GM19025 (cell line): Measurements from ENCODE around the gene SRSF12.
"Not testable (repeated sequence)": the region's sequence is repeated elsewhere in the genome, so short reads cannot be mapped to it uniquely, and the experiment has no call there.

ENCODE experiments used
- ATAC-seq: cut with Tn5 transposase; IDR thresholded peaks from one replicate; pipeline ENCODE4 v1.9.1; 2021; ENCODE audit warnings: mild to moderate bottlenecking, low read depth, moderate library complexity; ENCODE audit not compliant: unreplicated experiment

The SRSF12 gene

DNA sequence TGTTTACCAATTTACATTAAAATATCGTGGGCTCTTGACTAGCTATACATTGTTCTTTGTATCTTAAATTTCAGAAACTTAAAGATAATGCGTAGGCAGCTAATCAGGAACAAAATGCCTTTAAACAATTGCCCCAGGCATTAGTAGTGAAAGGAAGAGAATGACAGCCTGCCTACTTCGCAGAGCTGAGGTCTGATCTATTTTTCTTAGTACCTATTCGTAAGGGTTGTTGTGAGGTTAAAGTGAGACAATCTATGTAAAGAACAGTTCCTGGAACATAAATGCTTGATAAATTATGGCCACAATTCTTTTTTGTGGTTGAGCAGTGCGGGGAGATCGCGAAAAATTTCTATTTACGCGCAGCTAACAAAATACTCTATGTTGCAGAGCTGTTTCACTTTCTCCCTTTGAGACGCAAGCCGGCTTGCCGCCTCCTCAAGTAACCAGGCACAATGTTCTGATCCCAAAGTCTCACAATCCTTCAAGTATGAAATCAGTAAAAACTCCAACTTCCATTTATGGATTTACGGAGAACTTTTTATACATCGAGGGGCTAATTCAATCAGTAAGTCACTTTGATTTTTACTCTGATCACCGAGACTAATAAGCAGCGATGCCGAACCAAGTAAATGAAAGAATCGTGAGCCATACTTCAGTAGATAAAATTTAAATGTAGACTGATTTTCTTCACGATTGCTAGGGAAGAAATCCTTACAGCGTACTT, 38.2 kb downstream of the SRSF12 start:
- ATAC-seq, result no peak

DNA sequence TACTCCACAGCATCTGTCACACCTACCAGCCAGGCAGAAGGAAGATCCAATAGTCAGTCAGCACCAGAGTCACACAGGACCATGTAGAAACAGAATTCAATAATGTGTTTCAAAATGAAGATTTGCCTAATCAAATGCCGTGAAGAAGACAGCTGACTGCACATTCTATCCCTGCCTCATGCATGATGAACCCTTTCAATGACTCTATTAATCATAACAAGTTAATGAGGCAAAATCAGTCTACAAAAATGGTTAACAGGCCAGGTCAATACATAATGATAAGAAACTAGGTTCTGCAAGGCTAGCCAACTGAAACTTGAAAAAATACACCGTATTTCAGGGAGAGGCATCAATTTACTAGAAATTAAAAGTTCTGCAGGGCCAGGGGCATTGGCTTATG, 44.0 kb downstream of the SRSF12 start:
- no peak for ATAC-seq

DNA sequence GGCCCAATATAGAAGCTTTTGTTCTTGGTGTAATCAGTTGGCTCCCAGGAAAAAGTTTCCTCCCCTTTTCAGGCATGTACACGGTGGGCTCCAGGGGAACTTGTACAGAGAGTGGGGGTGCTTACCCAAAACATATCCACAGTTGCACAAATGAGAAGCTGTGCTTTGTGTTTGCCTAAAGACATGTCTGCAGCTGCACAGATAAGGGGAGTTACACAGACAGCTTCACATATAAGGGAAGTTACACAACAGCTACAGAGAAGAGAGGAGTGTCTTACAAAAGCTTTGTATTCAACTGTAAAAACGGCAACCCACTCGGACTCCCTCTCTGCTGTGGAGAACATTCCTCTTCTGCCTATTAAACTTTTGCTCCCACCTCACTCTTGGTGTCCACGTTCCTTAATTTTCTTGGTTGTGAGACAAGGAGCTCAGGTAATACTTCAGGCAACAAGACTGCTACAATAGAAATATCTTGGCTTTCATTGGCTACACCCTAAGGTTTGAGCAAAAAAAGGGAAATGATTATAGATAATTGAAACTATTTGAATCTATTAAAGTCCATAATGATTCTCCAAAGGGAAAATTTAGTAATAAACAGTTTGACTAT, 44.8 kb downstream of the SRSF12 start:
- no peak for ATAC-seq

DNA sequence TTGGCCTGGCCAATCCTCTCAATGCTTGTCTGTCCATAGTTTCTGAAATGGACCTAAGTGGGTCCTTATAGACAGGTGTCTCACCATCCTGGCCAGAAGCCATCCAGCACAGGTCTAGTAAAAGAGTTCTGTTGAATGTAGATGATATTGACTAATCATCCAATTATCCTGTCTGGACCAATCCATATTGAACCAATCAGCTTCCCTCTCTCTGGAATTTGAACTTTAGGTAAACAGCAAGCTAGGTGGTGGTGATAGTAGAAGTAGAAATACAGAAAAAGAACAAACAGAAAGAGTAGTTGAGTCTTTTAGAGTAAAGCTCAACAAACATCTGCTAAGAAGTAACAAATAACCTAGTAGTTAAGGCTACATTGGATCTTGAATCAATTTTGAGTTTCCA, 46.8 kb downstream of the SRSF12 start:
- ATAC-seq, result no peak

DNA sequence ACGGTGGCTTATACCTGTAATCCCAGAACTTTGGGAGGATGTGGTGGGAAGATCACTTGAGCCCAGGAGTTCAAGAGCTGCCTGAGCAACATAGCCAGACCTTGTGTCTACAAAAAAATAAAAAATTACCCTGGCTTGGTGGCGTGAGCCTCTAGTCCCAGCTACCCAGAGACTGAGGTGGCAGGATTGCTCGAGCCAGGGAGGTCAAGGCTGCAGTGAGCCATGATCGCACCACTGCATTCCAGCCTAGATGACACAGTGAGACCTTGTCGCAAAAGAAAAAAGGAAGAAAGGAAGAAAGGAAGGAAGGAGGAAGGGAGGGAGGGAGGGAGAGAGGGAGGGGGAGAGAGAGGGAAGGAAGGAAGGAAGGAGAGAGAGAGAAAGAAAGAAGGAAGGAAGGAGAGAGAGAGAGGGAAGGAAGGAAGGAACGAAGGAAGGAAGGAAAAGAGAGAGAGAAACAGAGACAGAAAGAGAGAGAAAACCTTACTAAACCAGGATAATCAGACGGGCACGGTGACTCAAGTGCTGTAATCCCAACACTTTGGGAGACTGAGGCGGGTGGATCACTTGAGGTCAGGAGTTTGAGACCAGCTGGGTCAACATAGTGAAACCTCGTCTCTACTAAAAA, 48.2 kb downstream of the SRSF12 start:
- ATAC-seq, result no peak

DNA sequence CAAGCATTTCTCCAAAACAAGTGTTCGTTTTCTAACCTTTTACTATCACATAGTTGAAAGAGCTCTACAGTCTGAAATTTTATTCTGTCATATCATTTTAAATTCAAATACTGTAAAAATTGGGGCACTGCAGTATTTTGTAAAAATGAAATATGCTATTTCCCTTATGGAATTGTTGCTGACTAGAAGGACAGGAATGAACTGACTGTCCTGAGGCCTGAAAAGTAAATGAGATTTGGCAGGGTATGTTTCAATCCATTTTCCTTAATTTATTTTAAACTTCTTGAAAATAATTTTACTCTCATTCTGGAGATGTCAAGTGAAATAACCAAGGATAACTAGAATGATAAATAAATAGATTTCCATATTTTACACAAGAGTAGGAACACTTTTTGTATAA, 49.2 kb downstream of the SRSF12 start:
- no peak for ATAC-seq

DNA sequence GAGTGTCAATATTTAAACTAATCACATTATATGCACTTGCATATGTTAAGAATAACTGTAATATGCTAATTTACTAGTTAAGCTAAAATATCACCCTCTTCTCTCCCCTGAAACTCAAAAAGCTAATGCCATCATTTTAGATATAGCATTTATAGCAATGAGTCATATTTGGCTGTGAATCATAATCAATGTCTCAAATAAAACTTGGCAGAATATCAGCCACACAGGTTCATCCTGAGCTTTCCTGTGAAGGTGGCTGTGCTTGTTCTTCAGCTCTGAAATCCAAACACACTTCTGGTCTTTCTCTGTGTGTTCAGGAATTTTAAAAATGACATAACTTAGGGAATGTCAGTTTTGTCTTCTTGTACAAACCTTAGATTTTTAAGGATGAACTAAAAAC, 50.1 kb downstream of the SRSF12 start:
- no peak for ATAC-seq

DNA sequence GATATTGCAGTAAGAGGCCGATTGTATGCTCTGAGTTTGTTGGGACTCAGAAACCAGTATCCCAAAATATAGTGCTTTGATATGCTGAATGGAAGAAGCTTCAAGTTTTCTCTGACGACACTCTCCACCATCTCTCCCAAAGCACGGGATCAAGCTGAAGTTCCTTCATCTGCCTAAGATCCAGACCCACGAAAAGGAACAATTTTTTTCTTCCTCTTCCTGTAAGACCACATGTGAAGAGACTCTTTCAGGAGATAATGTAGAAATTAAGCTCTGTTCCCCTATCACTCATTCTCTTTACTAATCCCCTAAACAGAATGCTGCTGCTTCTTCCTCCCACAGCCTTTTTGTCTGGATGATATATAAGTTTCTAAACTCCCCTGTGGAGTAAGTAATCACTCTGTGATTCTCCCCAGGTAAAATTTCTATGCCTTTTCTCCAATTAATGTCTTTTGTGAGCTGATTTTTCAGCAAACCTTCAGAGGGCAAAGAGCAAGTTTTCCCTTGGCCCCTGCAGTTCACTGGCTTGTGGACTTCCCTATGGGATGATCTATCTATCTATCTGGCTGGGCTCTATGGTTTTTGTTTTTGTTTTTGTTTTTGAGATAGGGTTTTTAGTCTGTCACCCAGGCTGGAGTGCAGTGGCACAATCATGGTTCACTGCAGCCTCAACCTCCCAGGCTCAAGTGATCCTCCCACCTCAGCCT, 50.8 kb downstream of the SRSF12 start:
- ATAC-seq, result no peak

DNA sequence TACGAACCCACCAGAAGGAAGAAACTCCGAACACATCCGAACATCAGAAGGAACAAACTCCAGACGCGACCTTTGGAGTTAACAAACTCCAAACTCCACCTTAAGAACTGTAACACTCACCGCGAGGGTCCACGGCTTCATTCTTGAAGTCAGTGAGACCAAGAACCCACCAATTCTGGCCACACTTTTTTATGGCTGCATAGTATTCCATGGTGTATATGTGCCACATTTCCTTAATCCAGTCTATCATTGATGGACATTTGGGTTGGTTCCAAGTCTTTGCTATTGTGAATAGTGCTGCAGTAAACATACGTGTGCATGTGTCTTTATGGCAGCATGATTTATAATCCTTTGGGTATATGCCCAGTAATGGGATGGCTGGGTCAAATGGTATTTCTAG, 51.8 kb downstream of the SRSF12 start:
- ATAC-seq, result not testable (repeated sequence)

DNA sequence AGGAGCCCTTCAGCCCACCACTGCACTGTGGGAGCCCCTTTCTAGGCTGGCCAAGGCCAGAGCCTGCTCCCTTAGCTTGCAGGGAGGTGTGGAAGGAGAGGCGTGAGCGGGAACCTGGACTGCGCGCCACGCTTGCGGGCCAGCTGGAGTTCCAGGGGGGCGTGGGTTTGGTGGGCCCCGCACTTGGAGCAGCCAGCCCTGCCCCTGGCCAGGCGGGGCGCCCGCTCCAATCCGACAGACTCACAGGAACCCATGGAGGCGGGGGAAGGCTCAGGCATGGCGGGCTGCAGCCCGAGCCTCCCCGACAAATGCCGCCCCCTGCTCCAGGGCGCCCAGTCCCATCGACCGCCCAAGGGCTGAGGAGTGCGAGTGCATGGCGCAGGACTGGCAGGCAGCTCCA, 52.9 kb downstream of the SRSF12 start:
- not testable (repeated sequence) for ATAC-seq

DNA sequence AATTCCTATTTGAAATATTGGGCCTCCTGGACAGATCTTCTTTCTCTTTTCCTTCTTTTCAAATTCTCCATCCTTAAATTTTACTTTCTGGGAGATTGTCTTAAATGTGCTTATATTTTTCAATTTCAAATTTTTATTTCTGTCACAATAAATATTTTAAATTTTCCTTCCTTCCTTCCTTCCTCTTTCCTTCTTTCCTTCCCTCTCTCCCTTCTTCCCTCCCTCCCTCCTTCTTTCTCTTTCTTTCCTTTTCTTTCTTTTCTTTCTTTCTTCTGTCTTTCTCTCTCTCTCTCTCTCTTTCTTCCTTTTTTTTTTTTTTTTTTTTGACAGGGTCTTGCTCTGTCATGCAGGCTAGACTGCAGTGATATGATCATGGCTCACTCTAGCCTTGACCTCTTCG, 54.0 kb downstream of the SRSF12 start:
- no peak for ATAC-seq

DNA sequence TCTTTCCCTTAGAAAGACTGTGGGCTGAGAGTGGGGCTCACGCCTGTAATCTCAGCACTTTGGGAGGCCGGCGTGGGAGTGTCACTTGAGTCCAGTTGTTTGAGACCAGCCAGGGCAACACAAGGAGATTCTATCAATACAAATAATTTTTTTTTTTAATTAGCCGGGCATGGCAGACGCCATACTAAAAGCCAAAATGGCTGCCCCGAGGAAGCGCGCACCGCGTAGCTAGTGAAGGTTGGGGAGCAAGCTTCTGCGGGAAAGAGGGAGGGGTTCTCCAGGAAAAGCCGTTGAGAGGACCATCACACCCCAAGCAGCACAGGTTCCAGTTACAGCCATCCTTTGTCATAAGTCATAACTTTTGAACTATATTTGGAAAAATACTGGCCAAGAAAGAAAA, 58.6 kb downstream of the SRSF12 start:
- no peak for ATAC-seq

DNA sequence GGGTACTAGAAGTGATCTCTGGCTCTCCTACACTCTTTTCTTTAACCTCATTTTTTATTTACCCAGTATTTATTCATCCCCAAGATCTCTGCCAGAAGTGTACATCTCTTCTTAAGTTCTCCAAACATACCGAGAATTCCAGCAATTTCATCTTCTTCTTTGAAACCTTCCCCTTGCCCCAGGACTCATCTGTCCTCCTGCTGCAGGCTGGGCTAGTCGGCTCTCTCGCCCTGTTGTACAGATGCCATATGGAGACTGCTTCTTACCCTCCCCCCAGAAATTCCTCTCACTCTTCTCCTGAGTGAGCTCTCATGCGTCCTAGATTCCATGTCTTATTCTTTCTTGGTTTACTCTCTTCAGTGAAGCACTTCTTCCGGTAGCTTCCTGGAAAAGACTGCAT, 59.2 kb downstream of the SRSF12 start:
- ATAC-seq, result no peak

DNA sequence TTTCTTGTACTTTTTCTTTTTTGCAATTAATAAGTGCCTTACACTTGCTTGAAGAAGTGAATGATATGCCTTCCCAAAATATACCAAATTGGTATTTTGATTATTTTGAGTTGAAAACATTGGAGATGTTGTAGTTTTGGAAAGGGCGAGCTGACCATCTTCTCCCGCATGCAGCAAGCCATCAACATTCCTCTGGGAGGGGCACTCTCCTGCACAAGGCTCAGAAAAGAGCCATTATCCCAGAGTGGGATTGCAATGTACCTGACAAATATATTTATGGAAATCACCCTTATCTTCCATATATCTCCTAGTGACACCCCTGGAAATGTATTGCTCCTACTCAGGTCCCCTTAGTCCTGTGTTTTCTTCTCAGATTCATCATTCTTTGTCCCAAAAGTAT, 60.1 kb downstream of the SRSF12 start:
- ATAC-seq, result no peak

DNA sequence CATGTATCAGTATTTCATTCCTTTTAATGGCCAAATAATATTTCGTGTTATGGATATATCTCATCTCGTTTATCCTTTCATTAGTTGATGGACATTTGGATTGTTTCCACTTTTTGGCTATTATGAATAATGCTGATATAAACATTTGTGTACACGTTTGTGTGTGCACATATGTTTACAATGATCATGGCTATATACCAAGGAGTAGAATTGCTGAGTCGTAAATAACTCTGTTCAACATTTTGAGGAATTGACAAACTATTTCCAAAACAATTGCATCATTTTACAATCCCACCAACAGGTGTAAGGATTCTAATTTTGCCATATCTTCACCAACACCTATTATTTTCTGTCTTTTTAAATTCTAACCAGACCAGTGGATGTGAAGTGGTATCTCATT, 63.7 kb downstream of the SRSF12 start:
- no peak for ATAC-seq

DNA sequence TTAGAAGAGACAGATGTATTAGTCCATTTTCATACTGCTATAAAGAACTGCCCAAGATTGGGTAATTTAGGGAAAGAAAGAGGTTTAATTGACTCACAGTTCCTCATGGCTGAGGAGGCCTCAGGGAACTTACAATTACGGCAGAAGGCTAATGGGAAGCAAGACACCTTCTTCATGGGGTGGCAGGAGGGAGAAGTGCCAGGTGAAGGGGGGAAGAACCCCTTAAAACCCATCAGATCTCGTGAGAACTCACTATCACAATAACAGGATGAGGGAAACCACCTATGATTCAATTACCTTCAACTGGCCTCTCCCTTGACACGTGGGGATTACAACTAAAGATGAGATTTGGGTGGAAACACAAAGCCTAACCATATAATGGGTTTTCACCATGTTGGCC, 66.2 kb downstream of the SRSF12 start:
- ATAC-seq, result no peak

DNA sequence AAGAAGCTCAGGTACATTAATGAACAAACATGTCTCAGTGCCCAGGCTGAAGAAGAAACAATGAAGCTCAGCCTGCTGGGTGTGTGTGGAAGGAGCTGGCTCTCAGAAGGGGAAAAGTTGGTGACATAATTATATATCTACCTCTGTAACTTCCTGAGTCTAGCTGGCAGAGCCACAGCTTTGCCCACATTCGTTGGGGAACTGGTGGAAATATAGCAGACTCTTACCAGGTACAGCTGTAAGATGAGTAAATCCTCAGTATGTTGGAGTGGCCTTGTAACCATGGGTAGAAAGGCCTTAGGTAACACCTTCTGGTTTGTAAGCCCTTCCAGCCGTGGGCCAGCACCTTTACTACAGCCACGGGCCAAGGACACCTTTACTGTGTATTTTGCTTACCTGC, 67.2 kb downstream of the SRSF12 start:
- ATAC-seq, result no peak

DNA sequence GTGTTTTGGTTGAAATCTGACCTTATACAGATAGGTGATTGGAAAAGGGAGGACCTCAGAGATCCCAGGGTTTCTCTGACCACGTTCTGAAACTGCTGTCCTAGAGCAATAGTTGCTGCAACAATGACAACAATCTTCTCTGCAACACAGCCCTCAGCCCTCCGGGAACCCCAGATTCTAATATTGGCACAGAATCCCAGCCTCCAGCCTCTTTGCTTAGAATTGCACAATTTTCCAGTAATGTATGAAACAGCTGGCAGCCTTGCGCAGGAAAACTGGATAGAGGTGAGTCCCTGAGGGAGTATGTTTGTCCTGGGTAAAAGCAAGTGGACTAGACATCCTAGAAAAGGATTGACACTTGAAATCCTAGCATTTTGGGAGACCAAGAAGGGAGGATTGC, 67.7 kb downstream of the SRSF12 start:
- ATAC-seq, result no peak

DNA sequence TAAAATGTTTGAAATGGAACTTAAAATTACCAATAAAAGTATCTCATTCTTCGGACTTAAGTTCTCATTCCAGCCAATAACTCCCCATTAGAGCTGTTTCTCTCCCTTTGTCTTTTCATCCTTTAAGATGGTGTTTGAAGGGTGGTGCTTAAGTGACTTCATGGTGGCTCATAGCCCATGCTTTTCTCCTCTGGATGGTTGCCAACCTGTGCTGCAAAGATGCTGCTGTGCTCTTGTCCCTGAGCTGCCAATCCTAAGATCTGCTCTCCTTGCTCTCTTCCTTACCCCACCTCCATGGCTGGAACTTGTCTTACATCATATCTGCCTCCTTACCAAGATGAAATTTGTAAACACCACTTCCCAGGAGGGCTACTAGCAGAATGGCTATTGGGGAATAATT, 68.9 kb downstream of the SRSF12 start:
- ATAC-seq, result no peak

DNA sequence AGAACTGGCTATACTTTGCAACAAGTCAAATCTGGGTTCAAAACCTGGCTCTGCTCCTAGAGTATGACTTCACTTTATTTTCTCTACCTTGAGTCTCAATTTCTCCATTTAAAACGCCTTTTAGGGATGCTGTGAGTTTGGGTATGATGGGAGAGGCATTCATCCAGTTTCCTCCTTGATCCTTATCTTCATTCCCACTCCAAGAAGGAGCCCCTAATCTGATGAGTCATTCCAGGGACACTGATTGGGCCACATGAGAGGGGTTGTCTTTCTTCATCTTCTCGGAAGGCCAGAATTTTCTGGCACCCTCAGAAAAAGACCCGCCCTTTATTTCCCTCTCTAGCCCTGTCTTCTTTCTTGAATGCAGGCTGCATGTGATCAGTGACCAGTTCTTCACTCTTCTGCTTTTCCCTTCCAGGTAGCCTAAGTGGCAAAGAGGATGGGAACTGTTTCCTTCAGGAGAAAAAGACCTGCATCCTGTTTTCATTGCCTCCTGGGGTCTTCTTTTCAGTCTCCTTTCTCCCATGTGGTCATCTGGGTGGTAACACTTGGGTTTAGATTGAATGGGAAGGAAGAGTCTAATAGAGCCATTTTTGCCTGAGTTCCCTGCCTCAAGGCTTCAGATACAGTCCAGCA, 69.5 kb downstream of the SRSF12 start:
- no peak for ATAC-seq

DNA sequence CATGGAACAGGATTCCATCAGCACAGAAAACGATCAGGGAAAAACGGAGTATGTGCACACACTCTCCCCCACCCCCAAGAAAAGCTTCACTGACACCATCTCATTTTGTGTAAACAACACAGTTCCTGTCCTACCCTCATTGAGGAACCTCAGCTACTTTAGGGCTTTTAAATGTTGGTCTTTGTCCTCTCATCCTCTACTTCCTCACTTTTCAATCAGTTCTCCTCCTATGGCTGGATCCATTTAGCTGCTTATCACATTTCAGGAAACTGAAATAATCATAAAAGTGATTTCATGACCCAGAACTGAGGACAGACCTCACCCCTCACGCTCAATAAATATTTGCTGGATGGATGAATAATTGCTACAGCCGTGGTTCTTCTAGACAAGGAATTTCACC, 70.4 kb downstream of the SRSF12 start:
- no peak for ATAC-seq
